Retinal pigment epithelial cell (primary cell): Measurements from ENCODE around the gene DNAJC11.

Experiments used
- DNase-seq: peaks from one replicate; pipeline ENCODE4 v3.0.0-alpha.2; 2010; ENCODE audit warnings: low read depth
- H3K4me3 ChIP-seq: 2 replicates; pipeline ENCODE4 v1.5.1; 2011; ENCODE audit warnings: mild to moderate bottlenecking, low read length, control low read depth, moderate library complexity
- TF ChIP-seq, protein P1 (sequence below): conservative IDR thresholded peaks from 2 replicates; pipeline ENCODE4 v1.5.1; 2011; ENCODE audit warnings: low read depth, low read length, control low read depth, inconsistent platforms

DNAJC11 gene

DNA sequence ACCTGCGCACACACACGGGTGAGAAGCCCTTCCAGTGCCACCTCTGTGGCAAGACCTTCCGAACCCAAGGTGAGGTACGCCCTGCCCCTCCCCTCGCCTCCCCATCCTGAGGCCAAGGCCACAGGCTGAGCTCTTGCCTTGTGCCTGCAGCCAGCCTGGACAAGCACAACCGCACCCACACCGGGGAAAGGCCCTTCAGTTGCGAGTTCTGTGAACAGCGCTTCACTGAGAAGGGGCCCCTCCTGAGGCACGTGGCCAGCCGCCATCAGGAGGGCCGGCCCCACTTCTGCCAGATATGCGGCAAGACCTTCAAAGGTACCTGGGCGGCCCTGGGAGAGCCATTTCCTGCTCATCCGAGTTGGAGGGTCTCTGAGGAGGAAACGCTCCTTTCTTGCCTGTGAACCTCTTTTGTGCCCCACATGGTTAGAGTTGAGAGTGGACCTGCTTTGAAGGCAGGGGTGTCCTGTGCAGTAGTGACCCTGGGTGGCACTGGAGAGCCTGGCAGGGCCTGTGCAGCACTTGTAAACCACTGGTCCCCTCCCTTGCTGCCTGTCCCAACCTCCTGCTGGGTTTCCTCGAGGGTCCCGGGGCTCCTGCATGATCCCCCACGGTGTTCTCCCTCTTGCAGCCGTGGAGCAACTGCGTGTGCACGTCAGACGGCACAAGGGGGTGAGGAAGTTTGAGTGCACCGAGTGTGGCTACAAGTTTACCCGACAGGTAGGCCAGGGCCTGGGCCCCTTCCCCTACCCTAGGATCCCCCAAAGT lies 113.3 kb downstream of the DNAJC11 start:
- TF ChIP-seq, protein P1, sequence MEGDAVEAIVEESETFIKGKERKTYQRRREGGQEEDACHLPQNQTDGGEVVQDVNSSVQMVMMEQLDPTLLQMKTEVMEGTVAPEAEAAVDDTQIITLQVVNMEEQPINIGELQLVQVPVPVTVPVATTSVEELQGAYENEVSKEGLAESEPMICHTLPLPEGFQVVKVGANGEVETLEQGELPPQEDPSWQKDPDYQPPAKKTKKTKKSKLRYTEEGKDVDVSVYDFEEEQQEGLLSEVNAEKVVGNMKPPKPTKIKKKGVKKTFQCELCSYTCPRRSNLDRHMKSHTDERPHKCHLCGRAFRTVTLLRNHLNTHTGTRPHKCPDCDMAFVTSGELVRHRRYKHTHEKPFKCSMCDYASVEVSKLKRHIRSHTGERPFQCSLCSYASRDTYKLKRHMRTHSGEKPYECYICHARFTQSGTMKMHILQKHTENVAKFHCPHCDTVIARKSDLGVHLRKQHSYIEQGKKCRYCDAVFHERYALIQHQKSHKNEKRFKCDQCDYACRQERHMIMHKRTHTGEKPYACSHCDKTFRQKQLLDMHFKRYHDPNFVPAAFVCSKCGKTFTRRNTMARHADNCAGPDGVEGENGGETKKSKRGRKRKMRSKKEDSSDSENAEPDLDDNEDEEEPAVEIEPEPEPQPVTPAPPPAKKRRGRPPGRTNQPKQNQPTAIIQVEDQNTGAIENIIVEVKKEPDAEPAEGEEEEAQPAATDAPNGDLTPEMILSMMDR: no peak
- no peak for DNase-seq
- H3K4me3 ChIP-seq: no peak overlapping the region

DNA sequence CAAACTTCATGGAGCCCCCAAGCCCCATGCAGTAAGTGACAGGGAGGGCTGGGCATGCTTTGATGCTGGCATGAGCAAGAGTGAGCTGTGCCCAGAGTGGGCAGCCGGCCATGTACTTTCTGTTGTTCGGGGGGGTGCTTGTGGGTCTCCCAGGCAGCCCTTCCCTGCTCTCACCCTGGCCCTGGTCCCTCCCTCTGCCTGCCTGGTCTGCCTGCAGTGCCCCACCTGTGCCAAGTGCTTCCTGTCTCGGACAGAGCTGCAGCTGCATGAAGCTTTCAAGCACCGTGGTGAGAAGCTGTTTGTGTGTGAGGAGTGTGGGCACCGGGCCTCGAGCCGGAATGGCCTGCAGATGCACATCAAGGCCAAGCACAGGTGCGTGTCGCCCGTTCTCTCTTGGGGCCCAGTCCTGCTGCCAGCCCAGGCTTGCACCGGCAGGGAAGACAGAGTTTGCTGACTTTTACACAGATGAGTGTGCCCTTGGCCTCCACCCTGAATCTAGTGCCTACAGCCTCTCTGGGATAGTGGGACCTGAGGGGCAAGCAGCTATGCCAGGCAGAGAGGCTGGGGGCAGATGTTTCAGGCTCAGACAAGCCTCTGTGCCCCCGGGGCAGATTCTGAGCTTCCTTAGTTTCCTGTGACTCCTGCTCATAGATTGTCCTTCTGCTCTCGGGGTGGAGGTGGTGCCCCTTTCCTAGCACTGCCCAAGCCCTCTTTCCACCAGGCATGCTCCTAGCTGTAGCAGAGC lies 114.2 kb downstream of the DNAJC11 start:
- TF ChIP-seq, protein P1: no peak
- H3K4me3 ChIP-seq: no peak overlapping the region
- no peak for DNase-seq

DNA sequence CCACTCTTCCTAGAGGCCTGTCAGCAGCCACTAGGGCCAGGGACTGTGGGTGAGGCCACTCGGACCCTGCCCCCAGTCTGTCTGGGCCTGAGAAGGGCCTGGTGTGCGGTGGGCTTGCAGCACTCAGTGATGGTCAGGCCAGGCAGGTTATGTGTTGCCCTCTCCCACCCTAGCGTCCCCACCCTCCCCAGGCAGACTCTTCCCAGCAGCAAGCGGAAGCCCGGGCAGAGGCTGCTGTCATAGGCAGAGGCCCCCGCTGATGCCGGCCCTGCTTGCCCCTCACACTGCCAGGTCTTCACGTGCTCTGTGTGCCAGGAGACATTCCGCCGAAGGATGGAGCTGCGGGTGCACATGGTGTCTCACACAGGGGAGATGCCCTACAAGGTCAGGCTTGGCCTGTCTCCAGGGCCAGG lies 115.2 kb downstream of the DNAJC11 start:
- H3K4me3 ChIP-seq: no peak overlapping the region
- TF ChIP-seq, protein P1: no peak
- DNase-seq: no peak

DNA sequence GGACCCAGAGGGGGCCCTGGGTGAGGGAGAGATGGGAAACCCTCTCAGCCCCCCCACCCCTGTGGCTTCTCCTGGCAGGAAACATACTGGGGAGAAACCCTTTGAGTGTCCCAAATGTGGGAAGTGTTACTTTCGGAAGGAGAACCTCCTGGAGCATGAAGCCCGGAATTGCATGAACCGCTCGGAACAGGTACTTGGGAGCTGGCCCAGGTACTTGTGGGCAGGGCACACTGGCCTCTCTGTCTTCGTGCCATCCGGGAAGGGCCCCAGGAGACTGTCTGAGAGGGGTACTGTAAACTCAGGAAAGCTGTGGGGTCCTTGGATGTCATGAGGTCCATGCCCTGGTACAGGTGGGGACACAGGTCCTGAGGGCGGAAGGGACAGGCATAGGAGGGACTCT lies 115.8 kb downstream of the DNAJC11 start:
- H3K4me3 ChIP-seq: no peak overlapping the region
- TF ChIP-seq, protein P1: no peak
- no peak for DNase-seq

DNA sequence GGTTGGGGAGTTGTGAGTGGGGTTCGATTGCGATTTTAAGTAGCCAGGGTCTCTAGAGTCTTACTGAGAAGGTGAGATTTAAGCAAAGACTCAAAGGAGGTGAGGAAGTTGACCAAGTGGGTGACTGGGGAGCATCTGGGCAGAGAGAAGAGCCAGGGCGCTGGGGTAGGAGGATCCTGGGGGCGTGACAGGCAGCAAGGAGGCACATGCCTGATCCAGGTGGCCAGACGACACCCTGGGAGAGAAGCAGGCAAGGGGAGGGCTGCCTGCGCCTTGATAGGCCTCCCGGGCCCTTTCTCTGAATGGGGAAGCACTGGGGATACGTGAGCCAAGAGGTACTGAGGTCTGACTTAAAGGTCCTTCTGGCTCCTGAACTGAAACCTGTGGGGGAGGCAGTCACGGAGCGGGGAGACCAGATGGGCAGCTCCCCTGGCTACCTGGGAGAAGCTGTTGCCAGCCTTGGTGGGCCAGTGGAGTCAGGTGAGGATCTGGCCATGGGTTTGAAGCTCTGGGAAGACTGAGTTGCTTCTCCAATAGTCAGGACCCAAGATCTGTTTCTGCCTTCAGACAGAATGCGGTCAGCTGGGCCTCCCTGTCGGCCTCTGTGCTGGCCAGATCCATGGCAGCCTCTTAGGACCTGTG lies 116.4 kb downstream of the DNAJC11 start:
- TF ChIP-seq, protein P1: no peak
- no peak for DNase-seq
- no peak overlapping the region for H3K4me3 ChIP-seq
